GM18505 (cell line): ENCODE measurements around the gene MAP3K15.

Source experiments
- ATAC-seq: cut with Tn5 transposase; IDR thresholded peaks from one replicate; pipeline ENCODE4 v1.9.1; 2021; ENCODE audit not compliant: unreplicated experiment
- POLR2A ChIP-seq: IDR thresholded peaks from 4 replicates; pipeline ENCODE4 v1.6.1; 2011; ENCODE audit warnings: borderline replicate concordance; ENCODE audit not compliant: insufficient read depth, insufficient read length; ENCODE audit errors: extremely low read depth

Gene MAP3K15

GRCh38 chrX:19514791-19515614 lies at the start of gene MAP3K15:
Gene MAP3K15, minus strand, starts transcription at chrX:19515508. Its CDS starts 247 bp downstream, at chrX:19515261.
- no peak for ATAC-seq
- TF ChIP-seq POLR2A, result no peak

GRCh38 chrX:19564606-19565005 lies 49.3 kb upstream of the MAP3K15 start:
- no peak for ATAC-seq
- TF ChIP-seq POLR2A, result no peak

GRCh38 chrX:19563746-19564145 lies 48.4 kb upstream of the MAP3K15 start:
- peak; percentile 30 for ATAC-seq
- no peak for TF ChIP-seq POLR2A

- no peak for TF ChIP-seq POLR2A
- ATAC-seq, result peak; percentile 56
These were observed 48.0 kb upstream of the MAP3K15 start for GRCh38 chrX:19563327-19563726.

GRCh38 chrX:19560611-19561010 lies 45.3 kb upstream of the MAP3K15 start:
- no peak for ATAC-seq
- no peak for TF ChIP-seq POLR2A

- no peak for ATAC-seq
- no peak for TF ChIP-seq POLR2A
These were observed 42.5 kb upstream of the MAP3K15 start for GRCh38 chrX:19557822-19558221.

GRCh38 chrX:19556202-19556601 lies 40.9 kb upstream of the MAP3K15 start:
- ATAC-seq, result no peak
- no peak for TF ChIP-seq POLR2A

- TF ChIP-seq POLR2A, result no peak
- no peak for ATAC-seq
These were observed 40.4 kb upstream of the MAP3K15 start for GRCh38 chrX:19555683-19556082.

GRCh38 chrX:19555236-19555635 lies 39.9 kb upstream of the MAP3K15 start:
- ATAC-seq, result no peak
- TF ChIP-seq POLR2A, result no peak

- ATAC-seq, result no peak
- no peak for TF ChIP-seq POLR2A
These were observed 39.5 kb upstream of the MAP3K15 start for GRCh38 chrX:19554786-19555185.

GRCh38 chrX:19552793-19553192 lies 37.5 kb upstream of the MAP3K15 start:
- no peak for TF ChIP-seq POLR2A
- ATAC-seq, result no peak

GRCh38 chrX:19549838-19550237 lies 34.5 kb upstream of the MAP3K15 start:
- no peak for TF ChIP-seq POLR2A
- ATAC-seq, result no peak

GRCh38 chrX:19548934-19549333 lies 33.6 kb upstream of the MAP3K15 start:
- TF ChIP-seq POLR2A, result no peak

GRCh38 chrX:19548279-19548678 lies 33.0 kb upstream of the MAP3K15 start:
- ATAC-seq, result no peak
- TF ChIP-seq POLR2A, result no peak

More at GRCh38 chrX:19548934-19549333, 33.6 kb upstream of the MAP3K15 start:
- ATAC-seq, result no peak
